CD4-positive, alpha-beta memory T cell (primary cell): ENCODE data around the gene PAK4. TPM values are rescaled to one million over a fixed set of nuclear protein-coding genes. Genes with fewer than 3 reads are reported as not detected.
A peak's percentile ranks its signal among the peaks of the same experiment; 100 is the strongest.

ENCODE experiments used
- CTCF ChIA-PET: fragments of 350-600 bp; sonication (Branson Sonifier 250); formaldehyde crosslinking; loops from one replicate; lab custom pipeline; 2021; ENCODE audit warnings: inconsistent platforms; ENCODE audit not compliant: partially characterized antibody; lab: Charles Lee
- POLR2A ChIA-PET: fragments of 350-600 bp; sonication (Branson Sonifier 250); formaldehyde crosslinking; loops from one replicate; lab custom pipeline; 2021; ENCODE audit not compliant: partially characterized antibody; lab: Charles Lee
- DNase-seq, 5 donors: peaks; one replicate each; pipeline versions ENCODE4 v3.0.0 to v3.0.0-alpha.2; 2020 to 2022; ENCODE audit warnings: mixed read lengths in 1 of 5
- H3K27ac ChIP-seq: one replicate; pipeline ENCODE4 v1.7.0; 2013; ENCODE audit warnings: low read depth, low read length
- H3K27me3 ChIP-seq: 2 replicates; pipeline ENCODE4 v1.7.0; 2013; ENCODE audit warnings: mild to moderate bottlenecking, low read length, moderate library complexity; ENCODE audit not compliant: insufficient read depth
- H3K36me3 ChIP-seq: 2 replicates; pipeline ENCODE4 v1.7.0; 2013; ENCODE audit warnings: mild to moderate bottlenecking, low read length, moderate library complexity; ENCODE audit not compliant: insufficient read depth
- H3K4me1 ChIP-seq: 2 replicates; pipeline ENCODE4 v1.7.0; 2013; ENCODE audit warnings: mild to moderate bottlenecking, low read length, moderate library complexity; ENCODE audit not compliant: insufficient read depth
- H3K4me3 ChIP-seq, 2 donors: one replicate each; pipeline ENCODE4 v1.7.0; 2013; ENCODE audit warnings: low read length in 2 of 2, mild to moderate bottlenecking in 1 of 2
- H3K9me3 ChIP-seq, 2 donors: one replicate each; pipeline ENCODE4 v1.7.0; 2013; ENCODE audit warnings: low read length in 2 of 2, control low read depth in 1 of 2; ENCODE audit not compliant: control insufficient read depth in 1 of 2
- H3K27ac Mint-ChIP-seq, 7 donors: one replicate each; pipeline ENCODE4 v1.8.0; 2020 to 2021; ENCODE audit warnings: mixed read lengths in 7 of 7, mild to moderate bottlenecking in 6 of 7, inconsistent platforms in 3 of 7, moderate library complexity in 3 of 7
- H3K27me3 Mint-ChIP-seq, 2 donors: one replicate each; pipeline ENCODE4 v1.8.0; 2020 to 2021; ENCODE audit warnings: mixed read lengths in 2 of 2
- H3K36me3 Mint-ChIP-seq, 2 donors: one replicate each; pipeline ENCODE4 v1.8.0; 2020 to 2021; ENCODE audit warnings: mixed read lengths in 2 of 2, inconsistent platforms in 1 of 2, mild to moderate bottlenecking in 1 of 2
- H3K4me1 Mint-ChIP-seq, 4 donors: one replicate each; pipeline ENCODE4 v1.8.0; 2020 to 2021; ENCODE audit warnings: mixed read lengths in 4 of 4, mild to moderate bottlenecking in 1 of 4
- H3K4me3 Mint-ChIP-seq, 8 donors: one replicate each; pipeline ENCODE4 v1.8.0; 2020 to 2021; ENCODE audit warnings: mixed read lengths in 8 of 8, mild to moderate bottlenecking in 7 of 8, moderate library complexity in 6 of 8, inconsistent platforms in 3 of 8
- H3K9me3 Mint-ChIP-seq, 8 donors: one replicate each; pipeline ENCODE4 v1.8.0; 2020 to 2021; ENCODE audit warnings: mixed read lengths in 8 of 8, mild to moderate bottlenecking in 5 of 8, inconsistent platforms in 3 of 8, moderate library complexity in 1 of 8
- intact Hi-C: fragments of 100-400 bp; cut with micrococcal nuclease; formaldehyde crosslinking; loops from one replicate; pipeline ENCODE4 v1.15.1; 2023
- polyA plus RNA-seq, 2 donors: library from polyadenylated mRNA; unstranded; fragments of 300-500 nt; fragmentation: Illumina TruSeq; gene quantifications; one replicate each; pipeline ENCODE4 v1.2.3, GENCODE V29; 2021
- total RNA-seq, 2 experiments: library from RNA; stranded (reverse); gene quantifications; one replicate each; pipeline ENCODE4 v1.2.3, GENCODE V29; 2021

PAK4 gene
- total and polyA plus RNA-seq, 4 experiments from 2014 or later, result 1.3 to 15.7 (median 8.0) TPM

DNA sequence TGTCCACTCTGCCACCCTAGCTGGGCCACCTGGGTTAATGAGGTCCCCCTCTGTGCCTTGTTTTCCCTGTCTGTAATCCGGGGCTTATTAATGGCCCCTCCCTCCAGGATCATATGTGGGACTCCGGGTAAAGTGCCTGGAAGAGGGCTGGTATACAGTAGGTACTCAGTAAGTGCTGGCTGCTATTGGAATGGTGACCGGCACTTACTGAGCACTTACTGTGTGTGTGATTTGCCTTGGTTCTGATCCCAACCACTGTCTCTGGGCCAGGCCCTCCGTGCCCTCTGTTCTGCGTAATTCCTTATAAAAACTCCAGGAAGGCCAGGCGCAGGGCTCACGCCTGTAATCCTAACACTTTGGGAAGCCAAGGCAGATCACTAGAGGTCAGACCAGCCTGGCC lies 40.3 kb downstream of the PAK4 start:
- H3K27ac ChIP-seq, result no peak overlapping the region
- no peaks in the 10 kb centered on the region for H3K27me3 ChIP-seq
- intact Hi-C loops, result no loop called here
- ChIA-PET CTCF (interaction anchor here (0.9 kb wide), 1 partner anchor 21 kb away, joined by 4 read pairs; no protein-coding TSS in a partner anchor), POLR2A (no interaction called here)
- peaks cover 4 to 5% (median 5%) of the 10 kb centered on the region in 4 donors for H3K4me1 Mint-ChIP-seq
- no peaks in the 10 kb centered on the region for H3K9me3 ChIP-seq
- no peaks in the 10 kb centered on the region for H3K27me3 Mint-ChIP-seq
- no peak overlapping the region for H3K4me3 Mint-ChIP-seq
- peak overlapping the region in 1 of 7 donors; percentile 59 for H3K27ac Mint-ChIP-seq
- no peak for DNase-seq
- no peaks in the 10 kb centered on the region for H3K36me3 ChIP-seq
- no peaks in the 10 kb centered on the region for H3K4me1 ChIP-seq
- no peaks in the 10 kb centered on the region for H3K9me3 Mint-ChIP-seq
- H3K4me3 ChIP-seq, result no peak overlapping the region
- peaks cover 5 to 12% of the 10 kb centered on the region in 2 donors for H3K36me3 Mint-ChIP-seq

DNA sequence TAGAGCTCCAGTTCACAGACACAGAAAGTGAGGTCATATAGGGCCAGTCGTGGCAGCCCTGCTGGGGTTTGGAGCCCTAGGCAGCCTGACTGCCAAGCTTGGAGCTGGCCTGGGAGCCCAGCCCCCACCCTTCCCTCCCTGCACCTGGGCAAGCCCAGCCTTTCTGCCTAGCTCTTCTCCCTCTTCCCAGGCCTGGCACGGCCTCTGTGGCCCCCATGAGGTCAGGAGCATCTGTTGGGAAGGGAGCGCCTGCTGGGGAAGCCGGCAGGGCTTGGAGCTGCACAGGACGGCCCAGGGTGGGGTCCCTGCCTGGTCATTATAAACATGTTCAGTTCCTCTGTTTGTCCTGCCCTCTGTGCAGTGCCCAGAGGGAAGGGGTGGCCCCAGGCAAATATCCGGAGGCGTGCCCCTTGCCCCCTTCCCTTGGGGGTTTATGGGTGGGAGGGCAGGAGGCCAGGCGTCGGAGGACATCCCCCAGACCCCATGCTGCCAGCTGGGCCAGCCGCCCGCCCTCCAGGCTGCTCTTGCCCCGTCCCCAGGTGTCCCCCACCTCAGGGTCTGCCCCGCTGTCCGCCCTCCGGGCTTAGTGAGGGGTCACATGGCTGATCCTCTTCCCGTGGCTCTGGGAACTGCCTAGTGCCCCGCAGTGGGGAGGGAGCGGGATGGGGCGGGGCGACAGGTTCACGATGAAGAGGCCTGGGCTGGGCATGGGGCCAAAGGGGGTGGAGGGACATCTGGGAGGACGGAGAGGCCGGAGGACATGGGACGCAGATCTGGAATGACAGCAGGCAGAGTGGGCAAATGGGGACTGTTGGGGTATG lies 41.2 kb downstream of the PAK4 start:
- no peaks in the 10 kb centered on the region for H3K27me3 ChIP-seq
- Mint-ChIP-seq H3K4me1 (peaks cover 3 to 5% (median 4%) of the 10 kb centered on the region in 4 donors), H3K27me3 (no peaks in the 10 kb centered on the region), H3K4me3 (no peak overlapping the region), H3K9me3 (no peaks in the 10 kb centered on the region), H3K27ac (no peak overlapping the region), H3K36me3 (peaks cover 5 to 14% of the 10 kb centered on the region in 2 donors)
- H3K4me1 ChIP-seq, result no peaks in the 10 kb centered on the region
- intact Hi-C loops, result no loop called here
- H3K4me3 ChIP-seq, result no peak overlapping the region
- no peak overlapping the region for H3K27ac ChIP-seq
- no peaks in the 10 kb centered on the region for H3K9me3 ChIP-seq
- ChIA-PET CTCF (interaction anchor here (0.9 kb wide), 1 partner anchor 20 kb away, joined by 4 read pairs; no protein-coding TSS in a partner anchor), POLR2A (no interaction called here)
- no peak for DNase-seq
- no peaks in the 10 kb centered on the region for H3K36me3 ChIP-seq

DNA sequence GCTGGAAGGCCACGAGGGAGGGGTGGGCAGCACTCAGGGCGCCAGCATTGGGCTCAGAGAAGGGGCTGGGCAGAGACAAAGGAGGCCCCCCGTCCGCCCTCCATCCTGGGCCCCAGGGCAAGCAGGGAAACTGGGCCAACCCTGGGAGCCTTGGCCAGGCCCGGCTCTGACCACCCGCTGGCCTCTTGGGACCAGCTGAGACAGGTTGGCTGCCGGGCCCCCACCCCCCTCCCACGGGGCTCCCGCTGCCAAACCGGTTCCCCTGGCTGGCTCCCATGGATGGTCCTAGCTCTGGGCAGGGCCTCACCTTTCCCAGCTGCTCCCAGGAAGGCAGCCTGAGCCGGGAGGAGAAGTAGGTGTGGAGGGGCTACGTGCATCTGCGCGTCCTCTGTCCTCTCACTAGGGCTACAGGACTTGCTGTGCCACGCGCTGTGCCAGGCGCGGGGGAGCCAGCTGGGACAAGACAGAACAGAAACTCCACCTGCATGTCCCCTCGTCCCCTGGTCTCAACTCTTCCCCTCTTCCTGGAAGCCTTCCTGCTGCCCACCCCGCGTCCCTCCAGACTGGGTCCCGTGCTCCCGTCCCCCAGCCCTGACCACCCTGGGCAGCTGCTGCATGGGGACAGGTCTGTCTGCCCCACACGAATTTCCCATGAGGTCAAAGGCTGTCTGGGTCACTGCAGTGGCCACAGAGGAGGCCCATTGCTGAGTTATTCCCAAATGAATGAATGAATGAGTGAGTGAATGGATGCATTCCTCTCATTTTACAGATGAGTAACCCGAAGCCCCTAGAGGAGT lies 42.1 kb downstream of the PAK4 start:
- CTCF ChIA-PET, result no interaction called here
- POLR2A ChIA-PET, result no interaction called here
- Mint-ChIP-seq H3K4me3 (no peak overlapping the region), H3K4me1 (peaks cover under 1 to 2% (median 1%) of the 10 kb centered on the region in 4 donors), H3K9me3 (no peaks in the 10 kb centered on the region), H3K27me3 (no peaks in the 10 kb centered on the region), H3K36me3 (peaks cover 5 to 14% of the 10 kb centered on the region in 2 donors), H3K27ac (no peak overlapping the region)
- H3K36me3 ChIP-seq, result no peaks in the 10 kb centered on the region
- intact Hi-C loops, result no loop called here
- no peaks in the 10 kb centered on the region for H3K9me3 ChIP-seq
- no peak overlapping the region for H3K4me3 ChIP-seq
- H3K27me3 ChIP-seq, result no peaks in the 10 kb centered on the region
- H3K27ac ChIP-seq, result no peak overlapping the region
- no peak for DNase-seq
- H3K4me1 ChIP-seq, result no peaks in the 10 kb centered on the region

DNA sequence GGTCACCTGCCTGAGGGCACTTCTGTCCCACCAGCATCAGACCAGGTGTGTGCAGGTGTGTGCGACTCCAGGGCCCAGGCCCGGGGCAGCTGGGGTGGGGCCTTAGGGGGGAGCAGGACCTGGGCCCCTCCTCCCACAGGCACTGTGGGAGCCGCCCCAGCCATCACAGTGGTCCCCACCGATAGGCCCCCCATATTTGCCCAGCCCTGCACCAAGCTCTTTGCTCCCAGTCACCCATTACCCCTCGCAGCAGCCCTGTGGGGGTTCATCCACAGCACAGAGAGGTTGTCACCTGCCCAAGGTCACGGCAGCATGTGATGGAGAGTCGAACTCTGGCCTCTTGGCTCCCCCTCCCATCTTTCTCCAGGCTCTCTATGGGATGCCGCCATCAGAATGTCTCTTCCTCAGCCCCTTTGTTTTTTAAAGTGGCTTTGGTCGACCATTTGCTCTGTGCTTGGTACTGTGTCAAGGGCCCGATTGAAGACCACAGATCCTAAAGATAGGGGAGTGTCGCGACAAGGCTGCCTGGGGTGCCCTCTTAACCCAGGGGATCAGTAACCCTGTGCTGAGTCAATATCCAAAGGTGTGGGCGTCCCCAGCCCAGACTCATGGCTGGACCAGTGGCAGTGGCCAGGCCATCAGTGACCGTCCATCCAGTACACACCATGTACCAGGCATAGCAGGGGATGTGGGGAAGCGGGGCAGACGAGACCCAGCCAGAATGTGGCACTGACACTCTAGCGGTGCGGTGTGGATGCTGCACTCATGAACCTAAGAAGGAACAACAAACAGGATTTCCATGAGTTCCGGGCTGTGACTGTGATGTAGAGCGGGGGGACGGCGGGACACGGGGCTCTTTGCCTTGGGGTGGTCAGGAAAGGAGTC lies 42.9 kb downstream of the PAK4 start:
- DNase-seq, result no peak
- H3K36me3 Mint-ChIP-seq, result peaks cover 5 to 14% of the 10 kb centered on the region in 2 donors
- Histone ChIP-seq H3K4me3 (no peak overlapping the region), H3K27me3 (no peaks in the 10 kb centered on the region), H3K4me1 (no peaks in the 10 kb centered on the region), H3K36me3 (no peaks in the 10 kb centered on the region), H3K27ac (no peak overlapping the region), H3K9me3 (no peaks in the 10 kb centered on the region)
- no peaks in the 10 kb centered on the region for H3K27me3 Mint-ChIP-seq
- CTCF ChIA-PET, result no interaction called here
- H3K9me3 Mint-ChIP-seq, result no peaks in the 10 kb centered on the region
- no peak overlapping the region for H3K4me3 Mint-ChIP-seq
- H3K27ac Mint-ChIP-seq, result peak overlapping the region in 3 of 7 donors; percentile 47 to 63 (median 57)
- intact Hi-C loops, result no loop called here
- POLR2A ChIA-PET, result no interaction called here
- H3K4me1 Mint-ChIP-seq, result no peaks in the 10 kb centered on the region

DNA sequence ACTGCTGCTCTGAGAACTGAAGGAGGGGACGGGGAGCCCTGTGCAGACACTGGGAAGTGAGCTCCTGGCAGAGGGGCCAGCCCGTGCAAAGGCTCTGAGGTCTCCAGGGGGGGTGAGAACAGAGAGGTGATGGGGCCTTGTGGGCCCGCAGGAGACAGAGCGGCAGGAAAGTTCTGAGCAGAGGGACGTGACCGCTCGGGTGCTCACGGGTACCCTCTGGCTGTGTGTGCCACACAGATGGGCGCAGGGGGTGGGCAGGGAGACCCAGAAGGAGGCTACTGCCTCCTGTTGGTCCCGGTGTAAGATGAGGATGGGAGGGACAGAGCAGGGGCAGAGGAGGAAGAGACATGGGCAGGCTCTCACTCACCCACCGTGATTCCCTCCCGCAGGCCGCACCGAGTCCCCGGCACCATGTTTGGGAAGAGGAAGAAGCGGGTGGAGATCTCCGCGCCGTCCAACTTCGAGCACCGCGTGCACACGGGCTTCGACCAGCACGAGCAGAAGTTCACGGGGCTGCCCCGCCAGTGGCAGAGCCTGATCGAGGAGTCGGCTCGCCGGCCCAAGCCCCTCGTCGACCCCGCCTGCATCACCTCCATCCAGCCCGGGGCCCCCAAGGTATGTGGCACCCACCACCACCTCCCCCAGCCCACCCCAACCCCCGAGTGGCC lies 43.7 kb downstream of the PAK4 start:
- peak overlapping the region in 3 of 7 donors; percentile 17 to 63 (median 57) for H3K27ac Mint-ChIP-seq
- H3K27me3 ChIP-seq, result no peaks in the 10 kb centered on the region
- no peak overlapping the region for H3K4me3 ChIP-seq
- ChIA-PET CTCF (no interaction called here), POLR2A (no interaction called here)
- H3K9me3 Mint-ChIP-seq, result no peaks in the 10 kb centered on the region
- no peaks in the 10 kb centered on the region for H3K36me3 ChIP-seq
- H3K36me3 Mint-ChIP-seq, result peaks cover 5 to 14% of the 10 kb centered on the region in 2 donors
- no peaks in the 10 kb centered on the region for H3K9me3 ChIP-seq
- H3K27ac ChIP-seq, result no peak overlapping the region
- DNase-seq, result no peak
- no peaks in the 10 kb centered on the region for H3K4me1 Mint-ChIP-seq
- H3K4me3 Mint-ChIP-seq, result no peak overlapping the region
- no peaks in the 10 kb centered on the region for H3K27me3 Mint-ChIP-seq
- no peaks in the 10 kb centered on the region for H3K4me1 ChIP-seq
- intact Hi-C loops, result no loop called here

DNA sequence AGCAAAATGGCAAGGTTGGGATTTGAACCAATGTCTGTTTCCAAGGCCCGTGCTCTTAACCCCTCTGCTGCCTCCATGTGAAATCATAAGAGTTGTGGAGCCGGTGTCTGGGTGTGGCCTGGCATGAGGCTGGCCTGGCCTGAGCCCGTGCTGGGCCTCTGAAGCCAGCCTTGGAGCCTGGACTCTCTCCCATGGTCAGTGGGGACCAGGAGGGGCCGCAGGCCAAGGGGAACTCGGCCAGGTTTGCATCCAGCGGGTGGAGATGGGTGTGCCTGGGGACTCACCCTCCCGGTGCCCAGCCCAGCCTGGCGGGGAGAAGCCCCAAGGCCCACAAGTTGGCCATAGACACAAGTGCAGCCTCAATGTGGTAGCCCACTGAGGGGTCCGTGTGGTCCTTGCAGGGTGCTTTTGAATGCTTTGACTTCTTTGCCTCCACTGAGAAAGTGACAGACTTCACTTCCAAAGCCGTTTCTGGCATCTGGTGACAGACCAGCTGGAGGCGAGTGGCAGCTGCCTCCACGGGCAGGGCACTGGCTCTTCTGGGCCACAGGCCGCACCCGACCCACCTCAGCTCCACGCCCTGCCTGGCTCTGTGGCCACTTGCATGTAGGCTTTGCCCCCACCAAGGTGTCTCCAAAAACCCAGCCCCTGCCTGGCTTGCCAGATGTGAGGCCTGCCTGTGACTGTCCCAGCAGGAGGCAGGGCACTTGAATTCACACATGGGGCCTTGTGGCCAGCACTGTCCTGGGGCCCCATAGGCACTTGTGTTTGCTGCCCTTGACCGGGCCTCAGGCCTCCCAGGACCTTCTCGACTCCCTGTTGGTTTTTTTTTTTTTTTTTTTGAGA lies 45.0 kb downstream of the PAK4 start:
- Histone ChIP-seq H3K4me3 (no peak overlapping the region), H3K4me1 (no peaks in the 10 kb centered on the region), H3K27ac (no peak overlapping the region), H3K27me3 (no peaks in the 10 kb centered on the region), H3K36me3 (no peaks in the 10 kb centered on the region), H3K9me3 (no peaks in the 10 kb centered on the region)
- Mint-ChIP-seq H3K4me3 (no peak overlapping the region), H3K9me3 (no peaks in the 10 kb centered on the region), H3K36me3 (peaks cover 5 to 14% of the 10 kb centered on the region in 2 donors), H3K27ac (no peak overlapping the region), H3K27me3 (no peaks in the 10 kb centered on the region), H3K4me1 (no peaks in the 10 kb centered on the region)
- DNase-seq, result no peak
- CTCF ChIA-PET, result no interaction called here
- POLR2A ChIA-PET, result no interaction called here
- intact Hi-C loops, result no loop called here
